Upper lobe of left lung (tissue), 6 donors: ENCODE results near the gene MSI2. TPM values are rescaled to one million over a fixed set of nuclear protein-coding genes. Genes with fewer than 3 reads are reported as not detected.

Experiments used
- ATAC-seq, 2 donors: fragments of 200-7000 bp; cut with Tn5 transposase; one replicate each; pipeline ENCODE4 v1.9.1; 2022; ENCODE audit warnings: mild to moderate bottlenecking in 2 of 2, moderate library complexity in 2 of 2; ENCODE audit not compliant: low FRiP score in 2 of 2
- DNase-seq, 2 donors: peaks; one replicate each; pipeline ENCODE4 v3.0.0-alpha.2; 2019 to 2020
- H3K27ac ChIP-seq, 4 donors: fragments of 200-600 bp; sonication (generic); one replicate each; pipeline ENCODE4 v1.5.1; 2016 to 2019
- H3K27me3 ChIP-seq, 4 donors: fragments of 200-600 bp; sonication (generic); one replicate each; pipeline ENCODE4 v1.5.1; 2017 to 2019
- H3K36me3 ChIP-seq, 4 donors: fragments of 200-600 bp; sonication (generic); one replicate each; pipeline ENCODE4 v1.5.1; 2016 to 2019
- H3K4me1 ChIP-seq, 4 donors: fragments of 200-600 bp; sonication (generic); one replicate each; pipeline ENCODE4 v1.5.1; 2018 to 2019
- H3K4me3 ChIP-seq, 4 donors: fragments of 200-600 bp; sonication (generic); one replicate each; pipeline ENCODE4 v1.5.1; 2017 to 2019; ENCODE audit warnings: mild to moderate bottlenecking in 2 of 4, moderate library complexity in 1 of 4
- H3K9me3 ChIP-seq, 4 donors: fragments of 200-600 bp; sonication (generic); one replicate each; pipeline ENCODE4 v1.5.1; 2018 to 2019
- CTCF ChIP-seq, 6 experiments: fragments of 450-650 bp in 4 of 6; fragments of 200-600 bp in 2 of 6; sonication (generic) in 2 of 6; IDR thresholded peaks; one replicate each; pipeline ENCODE4 v1.5.1; 2016 to 2019; ENCODE audit warnings: antibody characterized with exemption in 6 of 6
- EP300 ChIP-seq, 4 donors: sonication (generic); formaldehyde crosslinking; IDR thresholded peaks; one replicate each; pipeline ENCODE4 v1.5.1; 2017; ENCODE audit warnings: antibody characterized with exemption in 4 of 4, control low read depth in 2 of 4
- POLR2A ChIP-seq, 4 donors: fragments of 450-650 bp; IDR thresholded peaks; one replicate each; pipeline ENCODE4 v1.5.1; 2016 to 2017; ENCODE audit warnings: antibody characterized with exemption in 4 of 4, mild to moderate bottlenecking in 2 of 4
- POLR2AphosphoS5 ChIP-seq, 2 donors: sonication (generic); formaldehyde crosslinking; IDR thresholded peaks; one replicate each; pipeline ENCODE4 v1.5.1; 2017; ENCODE audit warnings: antibody characterized with exemption in 2 of 2
- WGBS, 2 donors: methylation state at CpG; one replicate each; pipeline ENCODE4 v1.1.5; 2017 to 2018; 5-methylcytosine and 5-hydroxymethylcytosine counted together
- total RNA-seq, 6 donors: library from RNA; depleted of rRNA in 4 of 6; stranded (reverse); fragments of >200 nt in 4 of 6; gene quantifications; one replicate each; pipeline versions ENCODE4 v1.1.0 to v1.2.1, GENCODE V29; 2016 to 2021
- donor health status: DM: no; HTN: no; CAD: no; lungs with moderate emphysema.
- donor health status: DM: no; HTN: yes; CAD: no; lungs with severe emphysema.

MSI2 gene
- total RNA-seq, 6 donors from 2014 or later, result 20.1 to 44.0 (median 32.2) TPM

GRCh38 chr17:57640079-57640478 lies 383.8 kb downstream of the MSI2 start:
- DNase-seq, result no peak
- WGBS, 2 donors, result 97 to 98% methylated on average over 6 to 7 of the region's 7 CpGs
- H3K36me3 ChIP-seq, result no peaks in the 10 kb centered on the region
- no peaks in the 10 kb centered on the region for H3K9me3 ChIP-seq
- H3K27me3 ChIP-seq, result no peaks in the 10 kb centered on the region
- ATAC-seq, result no peak
- no peak for TF ChIP-seq POLR2A (IDR thresholded peaks at IDR 0.05)
- no peak for TF ChIP-seq EP300 (IDR thresholded peaks at IDR 0.05)
- no peak for TF ChIP-seq CTCF (IDR thresholded peaks at IDR 0.05)
- TF ChIP-seq POLR2AphosphoS5 (IDR thresholded peaks at IDR 0.05), result no peak
- H3K4me1 ChIP-seq, result no peaks in the 10 kb centered on the region
- H3K4me3 ChIP-seq, result no peak overlapping the region
- no peak overlapping the region for H3K27ac ChIP-seq

GRCh38 chr17:57641761-57642160 lies 385.4 kb downstream of the MSI2 start:
- no peaks in the 10 kb centered on the region for H3K36me3 ChIP-seq
- H3K4me1 ChIP-seq, result no peaks in the 10 kb centered on the region
- WGBS, 2 donors, result 94 to 100% methylated on average over 1 to 3 of the region's 3 CpGs
- no peak for TF ChIP-seq POLR2AphosphoS5 (IDR thresholded peaks at IDR 0.05)
- TF ChIP-seq CTCF (IDR thresholded peaks at IDR 0.05), result no peak
- TF ChIP-seq POLR2A (IDR thresholded peaks at IDR 0.05), result no peak
- TF ChIP-seq EP300 (IDR thresholded peaks at IDR 0.05), result no peak
- DNase-seq (no peak), ATAC-seq (no peak)
- no peak overlapping the region for H3K27ac ChIP-seq
- H3K4me3 ChIP-seq, result no peak overlapping the region
- no peaks in the 10 kb centered on the region for H3K9me3 ChIP-seq
- no peaks in the 10 kb centered on the region for H3K27me3 ChIP-seq

GRCh38 chr17:57643062-57643461 lies 386.7 kb downstream of the MSI2 start:
- no peak for TF ChIP-seq POLR2AphosphoS5 (IDR thresholded peaks at IDR 0.05)
- TF ChIP-seq CTCF (IDR thresholded peaks at IDR 0.05), result no peak
- no peak for TF ChIP-seq EP300 (IDR thresholded peaks at IDR 0.05)
- no peak for TF ChIP-seq POLR2A (IDR thresholded peaks at IDR 0.05)
- DNase-seq, result no peak

GRCh38 chr17:57644326-57644725 lies 388.0 kb downstream of the MSI2 start:
- H3K4me3 ChIP-seq, result no peak overlapping the region
- no peaks in the 10 kb centered on the region for H3K4me1 ChIP-seq
- no peak for ATAC-seq
- H3K9me3 ChIP-seq, result no peaks in the 10 kb centered on the region
- WGBS, 2 donors, result 88% methylated on average over 5 of the region's 5 CpGs
- H3K27ac ChIP-seq, result no peak overlapping the region
- TF ChIP-seq POLR2A (IDR thresholded peaks at IDR 0.05) (no peak), POLR2AphosphoS5 (IDR thresholded peaks at IDR 0.05) (no peak), EP300 (IDR thresholded peaks at IDR 0.05) (no peak), CTCF (IDR thresholded peaks at IDR 0.05) (no peak)
- H3K36me3 ChIP-seq, result no peaks in the 10 kb centered on the region
- DNase-seq, result no peak
- H3K27me3 ChIP-seq, result no peaks in the 10 kb centered on the region

More at GRCh38 chr17:57643062-57643461, 386.7 kb downstream of the MSI2 start:
- H3K27ac ChIP-seq, result no peak overlapping the region
- no peak overlapping the region for H3K4me3 ChIP-seq
- no peaks in the 10 kb centered on the region for H3K36me3 ChIP-seq
- no peaks in the 10 kb centered on the region for H3K9me3 ChIP-seq
- H3K4me1 ChIP-seq, result no peaks in the 10 kb centered on the region
- no peak for ATAC-seq
- 95 to 97% methylated on average over 5 to 8 of the region's 8 CpGs for WGBS, 2 donors
- H3K27me3 ChIP-seq, result no peaks in the 10 kb centered on the region

GRCh38 chr17:57645950-57646665 lies 389.8 kb downstream of the MSI2 start:
- 87 to 88% methylated on average over 4 to 6 of the region's 6 CpGs for WGBS, 2 donors
- no peaks in the 10 kb centered on the region for H3K27me3 ChIP-seq
- no peaks in the 10 kb centered on the region for H3K4me1 ChIP-seq
- DNase-seq (no peak), ATAC-seq (no peak)
- no peaks in the 10 kb centered on the region for H3K9me3 ChIP-seq
- H3K4me3 ChIP-seq, result no peak overlapping the region
- no peak overlapping the region for H3K27ac ChIP-seq
- no peaks in the 10 kb centered on the region for H3K36me3 ChIP-seq
- TF ChIP-seq EP300 (IDR thresholded peaks at IDR 0.05) (no peak), CTCF (IDR thresholded peaks at IDR 0.05) (no peak), POLR2A (IDR thresholded peaks at IDR 0.05) (no peak)
